ENCODE results near the gene LDOC1. TPM values are rescaled to one million over a fixed set of nuclear protein-coding genes. Genes with fewer than 3 reads are reported as not detected.
A peak's percentile ranks its signal among the peaks of the same experiment; 100 is the strongest.

LDOC1 gene
- polyA plus RNA-seq, 1 experiment = 13.8 TPM

DNA sequence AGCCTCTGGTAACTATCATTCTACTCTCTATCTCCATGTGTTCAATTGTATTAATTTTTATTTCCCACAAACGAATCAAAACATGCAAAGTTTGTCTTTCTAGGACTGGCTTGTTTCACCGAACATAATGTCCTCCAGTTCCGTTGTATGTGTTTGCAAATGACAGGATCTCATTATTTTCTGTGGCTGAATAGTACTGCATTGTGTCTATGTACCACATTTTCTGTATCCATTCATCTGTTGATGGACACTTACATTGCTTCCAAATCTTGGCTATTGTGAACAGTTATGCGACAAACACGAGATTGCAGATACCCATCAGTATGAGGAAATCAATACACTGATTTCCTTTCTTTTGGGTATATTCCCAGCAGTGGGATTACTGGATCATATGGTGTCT lies 8.4 kb upstream of the LDOC1 start:
- Histone ChIP-seq H3K9me3 (ENCODE audit: control insufficient read depth, insufficient read depth, low read length) (no peaks in the 10 kb centered on the region; the same call in 1 of the 2 replicates), H3K27me3 (ENCODE audit: control insufficient read depth, insufficient read depth, low read length) (no peaks in the 10 kb centered on the region), H3K4me3 (ENCODE audit: low read depth, low read length) (no peak overlapping the region), H3K27ac (ENCODE audit: low read depth, low read length) (no peak overlapping the region)
- DNase-seq (ENCODE audit: low read depth, low spot score) = no peak
- TF ChIP-seq, protein P1, sequence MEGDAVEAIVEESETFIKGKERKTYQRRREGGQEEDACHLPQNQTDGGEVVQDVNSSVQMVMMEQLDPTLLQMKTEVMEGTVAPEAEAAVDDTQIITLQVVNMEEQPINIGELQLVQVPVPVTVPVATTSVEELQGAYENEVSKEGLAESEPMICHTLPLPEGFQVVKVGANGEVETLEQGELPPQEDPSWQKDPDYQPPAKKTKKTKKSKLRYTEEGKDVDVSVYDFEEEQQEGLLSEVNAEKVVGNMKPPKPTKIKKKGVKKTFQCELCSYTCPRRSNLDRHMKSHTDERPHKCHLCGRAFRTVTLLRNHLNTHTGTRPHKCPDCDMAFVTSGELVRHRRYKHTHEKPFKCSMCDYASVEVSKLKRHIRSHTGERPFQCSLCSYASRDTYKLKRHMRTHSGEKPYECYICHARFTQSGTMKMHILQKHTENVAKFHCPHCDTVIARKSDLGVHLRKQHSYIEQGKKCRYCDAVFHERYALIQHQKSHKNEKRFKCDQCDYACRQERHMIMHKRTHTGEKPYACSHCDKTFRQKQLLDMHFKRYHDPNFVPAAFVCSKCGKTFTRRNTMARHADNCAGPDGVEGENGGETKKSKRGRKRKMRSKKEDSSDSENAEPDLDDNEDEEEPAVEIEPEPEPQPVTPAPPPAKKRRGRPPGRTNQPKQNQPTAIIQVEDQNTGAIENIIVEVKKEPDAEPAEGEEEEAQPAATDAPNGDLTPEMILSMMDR (IDR thresholded peaks at IDR 0.05; ENCODE audit: low read depth, low read length) = no peak
- CTCF ChIA-PET = no interaction called here
- POLR2A ChIA-PET = no interaction called here

DNA sequence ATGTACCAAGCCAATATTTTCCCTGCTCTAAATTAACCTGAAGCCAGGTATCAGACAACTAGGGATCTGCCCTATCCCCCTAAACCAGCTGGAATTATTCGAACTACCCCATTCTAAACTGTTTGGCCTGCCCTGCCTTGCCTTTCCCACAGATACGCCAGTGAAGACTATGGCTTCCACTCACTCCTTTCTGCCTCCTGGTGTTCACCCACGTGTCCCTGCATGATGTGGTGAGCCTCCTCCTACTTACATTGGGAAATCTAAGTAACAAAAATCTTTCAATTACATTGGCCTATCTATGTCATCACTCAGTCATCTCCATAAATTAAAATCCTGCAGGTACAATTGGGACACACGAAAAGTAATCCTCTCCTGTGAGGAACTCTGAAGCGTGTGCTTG lies 6.1 kb upstream of the LDOC1 start:
- H3K9me3 ChIP-seq (ENCODE audit: control insufficient read depth, insufficient read depth, low read length) = no peaks in the 10 kb centered on the region

DNA sequence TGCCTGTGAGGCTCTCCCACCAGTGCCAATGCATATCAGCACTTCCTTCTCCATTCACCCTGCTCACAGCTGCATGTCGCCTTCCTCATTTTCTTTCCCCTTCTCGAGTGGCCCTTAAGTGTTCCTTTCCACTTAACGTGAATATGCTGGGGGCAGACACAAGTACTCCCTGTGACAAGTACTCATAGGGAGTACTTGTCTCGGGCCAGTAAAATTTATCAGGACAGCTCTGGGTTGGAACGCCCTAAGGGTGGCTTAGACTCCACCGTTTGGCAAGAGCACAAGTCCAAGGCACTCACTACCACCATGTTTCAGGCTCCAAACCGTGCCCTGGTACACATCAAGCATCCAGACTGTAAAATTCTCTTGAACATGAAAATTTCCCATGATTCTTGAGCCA lies 3.9 kb upstream of the LDOC1 start:
- CTCF ChIA-PET = no interaction called here
- POLR2A ChIA-PET = no interaction called here

More for the DNA sequence above, 6.1 kb upstream of the LDOC1 start:
- no peak for DNase-seq (ENCODE audit: low read depth, low spot score)
- Histone ChIP-seq H3K27ac (ENCODE audit: low read depth, low read length) (no peak overlapping the region), H3K4me3 (ENCODE audit: low read depth, low read length) (no peak overlapping the region), H3K27me3 (ENCODE audit: control insufficient read depth, insufficient read depth, low read length) (no peaks in the 10 kb centered on the region)
- POLR2A ChIA-PET = no interaction called here
- CTCF ChIA-PET = no interaction called here
- TF ChIP-seq, protein P1 (IDR thresholded peaks at IDR 0.05; ENCODE audit: low read depth, low read length) = no peak

DNA sequence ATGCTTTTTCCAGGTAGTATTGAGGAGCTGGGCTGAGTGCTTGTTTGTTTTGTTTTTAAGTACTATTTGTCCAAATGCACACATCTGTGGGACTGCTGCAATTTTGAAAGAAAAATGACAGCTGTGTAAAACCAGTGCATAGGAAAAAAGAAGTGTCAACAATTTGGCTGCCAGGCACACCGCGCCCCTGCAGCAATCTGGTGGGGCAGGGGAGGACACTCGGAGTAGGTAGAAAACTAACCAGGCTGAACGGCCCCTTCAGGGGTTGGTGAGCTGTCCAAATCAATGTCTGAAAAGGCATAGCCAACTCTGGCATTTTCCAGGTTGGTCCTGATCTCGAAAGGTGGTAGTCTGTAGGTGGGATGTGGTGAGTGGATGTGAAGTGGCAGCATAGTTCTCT lies 1.1 kb downstream of the LDOC1 start:
- peak overlapping the region; percentile 79 for H3K4me3 ChIP-seq (ENCODE audit: low read depth, low read length)
- POLR2A ChIA-PET = no interaction called here
- TF ChIP-seq, protein P1 (IDR thresholded peaks at IDR 0.05; ENCODE audit: low read depth, low read length) = no peak
- DNase-seq (ENCODE audit: low read depth, low spot score) = no peak
- no peaks in the 10 kb centered on the region for H3K27me3 ChIP-seq (ENCODE audit: control insufficient read depth, insufficient read depth, low read length)
- H3K27ac ChIP-seq (ENCODE audit: low read depth, low read length) = no peak overlapping the region
- CTCF ChIA-PET = no interaction called here
- H3K9me3 ChIP-seq (ENCODE audit: control insufficient read depth, insufficient read depth, low read length) = no peaks in the 10 kb centered on the region

More for the DNA sequence above, 3.9 kb upstream of the LDOC1 start:
- H3K4me3 ChIP-seq (ENCODE audit: low read depth, low read length) = no peak overlapping the region
- no peaks in the 10 kb centered on the region for H3K27me3 ChIP-seq (ENCODE audit: control insufficient read depth, insufficient read depth, low read length)
- DNase-seq (ENCODE audit: low read depth, low spot score) = no peak
- no peak overlapping the region for H3K27ac ChIP-seq (ENCODE audit: low read depth, low read length)
- TF ChIP-seq, protein P1 (IDR thresholded peaks at IDR 0.05; ENCODE audit: low read depth, low read length) = no peak
- no peaks in the 10 kb centered on the region for H3K9me3 ChIP-seq (ENCODE audit: control insufficient read depth, insufficient read depth, low read length)

DNA sequence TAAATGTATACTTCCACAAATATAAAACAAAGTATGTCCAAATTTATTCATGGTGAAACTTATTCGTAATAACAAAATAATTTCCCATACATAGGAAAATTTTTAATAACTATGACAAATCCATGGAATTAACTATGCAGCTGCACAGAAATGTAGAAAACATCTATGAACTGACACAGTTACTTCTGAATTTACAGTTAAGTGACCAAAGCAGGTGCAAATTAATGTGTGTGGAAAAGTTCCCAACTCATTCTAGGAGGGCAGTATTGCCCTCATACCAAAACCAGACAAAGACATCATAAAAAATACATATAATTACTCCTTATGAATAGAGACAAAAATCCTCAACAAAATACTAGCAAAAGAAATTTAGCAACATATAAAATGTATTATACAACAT lies 12.5 kb downstream of the LDOC1 start:
- Histone ChIP-seq H3K9me3 (ENCODE audit: control insufficient read depth, insufficient read depth, low read length) (no peaks in the 10 kb centered on the region), H3K27me3 (ENCODE audit: control insufficient read depth, insufficient read depth, low read length) (no peaks in the 10 kb centered on the region), H3K27ac (ENCODE audit: low read depth, low read length) (no peak overlapping the region), H3K4me3 (ENCODE audit: low read depth, low read length) (no peak overlapping the region)
- DNase-seq (ENCODE audit: low read depth, low spot score) = no peak
- POLR2A ChIA-PET = no interaction called here
- TF ChIP-seq, protein P1 (IDR thresholded peaks at IDR 0.05; ENCODE audit: low read depth, low read length) = no peak
- CTCF ChIA-PET = no interaction called here

All from AG04450 (cell line).